HepG2 (cell line): ENCODE results near the gene RHOG. TPM values are rescaled to one million over a fixed set of nuclear protein-coding genes. Genes with fewer than 3 reads are reported as not detected.

Experiments used
- ARID2 ChIP-seq: sonication (generic); formaldehyde crosslinking; IDR thresholded peaks from 2 replicates; pipeline ENCODE4 v1.8.1; 2022; ENCODE audit warnings: mild to moderate bottlenecking, missing genetic modification reagents, borderline replicate concordance
- BRD4 ChIP-seq: sonication (generic); formaldehyde crosslinking; IDR thresholded peaks from 2 replicates; pipeline ENCODE4 v1.4.0; 2020; ENCODE audit warnings: missing genetic modification reagents
- DMTF1 ChIP-seq: sonication (generic); formaldehyde crosslinking; IDR thresholded peaks from 2 replicates; pipeline ENCODE4 v1.4.0; 2020; ENCODE audit warnings: mild to moderate bottlenecking, missing genetic modification reagents
- DNMT3B ChIP-seq: conservative IDR thresholded peaks from 2 replicates; pipeline ENCODE4 v1.6.1; 2016; ENCODE audit warnings: missing biosample characterization, control low read depth
- HMGXB4 ChIP-seq, 2 experiments: sonication (generic) in 1 of 2; formaldehyde crosslinking in 1 of 2; IDR thresholded peaks; 2 replicates each; pipeline versions ENCODE4 v1.4.0 to v1.6.1; 2018 to 2020; ENCODE audit warnings: missing genetic modification reagents in 2 of 2, borderline replicate concordance in 1 of 2, low read depth in 1 of 2, mild to moderate bottlenecking in 1 of 2, missing biosample characterization in 1 of 2
- HOXA5 ChIP-seq: sonication (generic); formaldehyde crosslinking; IDR thresholded peaks from 2 replicates; pipeline ENCODE4 v1.4.0; 2020; ENCODE audit warnings: missing genetic modification reagents
- IRF9 ChIP-seq: sonication (generic); formaldehyde crosslinking; IDR thresholded peaks from 2 replicates; pipeline ENCODE4 v1.8.0; 2022; ENCODE audit warnings: missing genetic modification reagents, mild to moderate bottlenecking, borderline replicate concordance
- KDM1A ChIP-seq: IDR thresholded peaks from 2 replicates; pipeline ENCODE4 v1.6.1; 2016; ENCODE audit warnings: missing compliant biosample characterization
- KMT2A ChIP-seq: sonication (generic); formaldehyde crosslinking; IDR thresholded peaks from 2 replicates; pipeline ENCODE4 v1.4.0; 2020; ENCODE audit warnings: missing genetic modification reagents
- MAFF ChIP-seq: IDR thresholded peaks from 2 replicates; pipeline ENCODE4 v1.6.1; 2011; ENCODE audit warnings: low read depth, low read length, improper control_type of control experiment
- NCOA1 ChIP-seq: sonication (generic); formaldehyde crosslinking; IDR thresholded peaks from 2 replicates; pipeline ENCODE4 v1.9.0; 2021; ENCODE audit warnings: missing genetic modification reagents
- RFX3 ChIP-seq: IDR thresholded peaks from 2 replicates; pipeline ENCODE4 v1.6.1; 2016; ENCODE audit warnings: missing biosample characterization, missing genetic modification reagents
- SIX1 ChIP-seq: sonication (generic); formaldehyde crosslinking; IDR thresholded peaks from 2 replicates; pipeline ENCODE4 v1.4.0; 2020; ENCODE audit warnings: missing genetic modification reagents, borderline replicate concordance
- SP5 ChIP-seq: IDR thresholded peaks from 2 replicates; pipeline ENCODE4 v1.6.1; 2016; ENCODE audit warnings: low read depth, borderline replicate concordance
- TCF7L2 ChIP-seq: IDR thresholded peaks from 2 replicates; pipeline ENCODE4 v1.6.1; 2011; ENCODE audit warnings: mild to moderate bottlenecking, low read depth, low read length, moderate library complexity
- ZFP36L1 ChIP-seq: sonication (generic); formaldehyde crosslinking; IDR thresholded peaks from 2 replicates; pipeline ENCODE4 v1.8.0; 2022; ENCODE audit warnings: mild to moderate bottlenecking, missing genetic modification reagents, moderate library complexity
- ZMAT5 ChIP-seq: sonication (generic); formaldehyde crosslinking; IDR thresholded peaks from 2 replicates; pipeline ENCODE4 v1.5.0; 2020; ENCODE audit warnings: mild to moderate bottlenecking, low read depth, missing genetic modification reagents, borderline replicate concordance
- ZNF253 ChIP-seq: sonication (generic); formaldehyde crosslinking; IDR thresholded peaks from 2 replicates; pipeline ENCODE4 v1.8.0; 2022; ENCODE audit warnings: mild to moderate bottlenecking, missing genetic modification reagents, borderline replicate concordance
- ZNF329 ChIP-seq: sonication (generic); formaldehyde crosslinking; IDR thresholded peaks from 2 replicates; pipeline ENCODE4 v1.9.0; 2021; ENCODE audit warnings: low read depth, mild to moderate bottlenecking, missing genetic modification reagents
- ZNF468 ChIP-seq: sonication (generic); formaldehyde crosslinking; IDR thresholded peaks from 2 replicates; pipeline ENCODE4 v1.8.0; 2022; ENCODE audit warnings: mild to moderate bottlenecking, moderate library complexity, missing genetic modification reagents
- ZNF562 ChIP-seq: sonication (generic); formaldehyde crosslinking; IDR thresholded peaks from 2 replicates; pipeline ENCODE4 v1.8.0; 2022; ENCODE audit warnings: missing genetic modification reagents, borderline replicate concordance
- ZNF75D ChIP-seq: sonication (generic); formaldehyde crosslinking; IDR thresholded peaks from 2 replicates; pipeline ENCODE4 v1.8.1; 2023; ENCODE audit warnings: missing genetic modification reagents, mild to moderate bottlenecking, borderline replicate concordance
- polyA plus RNA-seq, 8 experiments: library from polyadenylated mRNA; depleted of rRNA in 3 of 8; stranded (reverse) in 7 of 8; unstranded in 1 of 8; fragments of >200 nt; fragmentation: Illumina TruSeq in 4 of 8; extraction: Trizol in 4 of 8; gene quantifications; 2 replicates each; pipeline versions ENCODE4 v1.2.1 to v1.2.3, GENCODE V29; 2011 to 2016; ENCODE audit warnings: low read depth in 4 of 8, missing spikeins in 1 of 8, mixed read lengths in 1 of 8; ENCODE audit not compliant: insufficient read depth in 1 of 8
- total RNA-seq, 5 experiments: library from RNA; depleted of rRNA; stranded (reverse); fragments of >200 nt; fragmentation: Illumina TruSeq; extraction: Trizol; gene quantifications; 2 replicates each; pipeline ENCODE4 v1.2.3, GENCODE V29; 2016; ENCODE audit warnings: low read depth in 1 of 5

The RHOG gene
- total and polyA plus RNA-seq, 2 of the 13 experiments (the other 11 are each of a cell fraction or from before 2014, with no cell fraction given): 7.7 to 23.4 TPM

- TF ChIP-seq MAFF (no peak), DNMT3B (CRISPR knock-in tag) (no peak), ZFP36L1 (CRISPR knock-in tag) (no peak), SIX1 (CRISPR knock-in tag) (no peak), ZMAT5 (no peak), IRF9 (CRISPR knock-in tag) (0 out of 2 replicates have a peak, but pooled peaks have one; percentile 34), KMT2A (CRISPR knock-in tag) (peak; percentile 39; the same call in 1 of the 2 replicates), ZNF329 (CRISPR knock-in tag) (no peak), ZNF468 (CRISPR knock-in tag) (no peak), BRD4 (CRISPR knock-in tag) (no peak), ZNF75D (CRISPR knock-in tag) (no peak), HMGXB4 (CRISPR knock-in tag; IDR thresholded peaks at IDR 0.05; ENCODE audit: borderline replicate concordance in 1 of 2, low read depth in 1 of 2) (peak; percentile 82 to 92; a peak in 3 of 4 replicates), RFX3 (CRISPR knock-in tag) (no peak), ZNF562 (CRISPR knock-in tag) (no peak), TCF7L2 (no peak), NCOA1 (CRISPR knock-in tag) (0 out of 2 replicates have a peak, but pooled peaks have one; percentile 39), SP5 (CRISPR knock-in tag) (peak; percentile 43; the same call in 1 of the 2 replicates), ZNF253 (CRISPR knock-in tag) (no peak), KDM1A (CRISPR knock-in tag) (no peak), ARID2 (CRISPR knock-in tag) (no peak), DMTF1 (no peak), HOXA5 (CRISPR knock-in tag) (peak; percentile 55; the same call in 1 of the 2 replicates)
These were observed 929 bp upstream of the RHOG start (continued) for GRCh38 chr11:3841426-3842350.
